Thyroid gland (tissue), 4 donors: ENCODE measurements around the gene WDSUB1.

Source experiments
- CTCF ChIP-seq, 6 experiments: fragments of 200-600 bp in 3 of 6; fragments of 450-650 bp in 3 of 6; sonication (generic) in 3 of 6; IDR thresholded peaks; one replicate each; pipeline ENCODE4 v1.5.1; 2016 to 2019; ENCODE audit warnings: antibody characterized with exemption in 6 of 6, mild to moderate bottlenecking in 2 of 6, inconsistent platforms in 1 of 6, moderate library complexity in 1 of 6
- POLR2A ChIP-seq, 2 donors: fragments of 450-650 bp; IDR thresholded peaks; one replicate each; pipeline ENCODE4 v1.6.1; 2017; ENCODE audit warnings: antibody characterized with exemption in 2 of 2, mild to moderate bottlenecking in 2 of 2, moderate library complexity in 1 of 2

GRCh38 chr2:159272156-159272555, 14.3 kb downstream of the WDSUB1 start:
- TF ChIP-seq POLR2A (IDR thresholded peaks at IDR 0.05) (no peak), CTCF (IDR thresholded peaks at IDR 0.05) (no peak)
